Endothelial cell (in vitro differentiated cells): ENCODE results near the gene MESP2. TPM values are rescaled to one million over a fixed set of nuclear protein-coding genes. Genes with fewer than 3 reads are reported as not detected.

Experiments
- DNase-seq: peaks from one replicate; pipeline ENCODE4 v3.0.0; 2021; ENCODE audit warnings: low spot score
- H3K27ac Mint-ChIP-seq: one replicate; pipeline ENCODE4 v1.8.0; 2021; ENCODE audit warnings: mixed read lengths, inconsistent platforms; ENCODE audit not compliant: unreplicated experiment
- H3K27me3 Mint-ChIP-seq: one replicate; pipeline ENCODE4 v1.8.0; 2021; ENCODE audit warnings: mild to moderate bottlenecking, moderate library complexity, mixed read lengths, inconsistent platforms; ENCODE audit not compliant: unreplicated experiment
- H3K36me3 Mint-ChIP-seq: one replicate; pipeline ENCODE4 v1.8.0; 2021; ENCODE audit warnings: mild to moderate bottlenecking, low read depth, mixed read lengths, inconsistent platforms; ENCODE audit not compliant: unreplicated experiment
- H3K4me1 Mint-ChIP-seq: one replicate; pipeline ENCODE4 v1.8.0; 2021; ENCODE audit warnings: mild to moderate bottlenecking, mixed read lengths, inconsistent platforms; ENCODE audit not compliant: unreplicated experiment
- H3K4me3 Mint-ChIP-seq: one replicate; pipeline ENCODE4 v1.8.0; 2021; ENCODE audit warnings: mild to moderate bottlenecking, mixed read lengths, inconsistent platforms; ENCODE audit not compliant: unreplicated experiment
- H3K9me3 Mint-ChIP-seq: one replicate; pipeline ENCODE4 v1.8.0; 2021; ENCODE audit warnings: mixed read lengths, inconsistent platforms; ENCODE audit not compliant: unreplicated experiment
- total RNA-seq: library from RNA; stranded (reverse); fragmentation: NEBNext Ultra II Directional; extraction: Animal tissue kit (Norgen Biotek cat#: 25700); gene quantifications from one replicate; pipeline ENCODE4 v1.2.1, GENCODE V29; 2021; ENCODE audit not compliant: unreplicated experiment
- TF ChIP-seq, protein P1 (sequence below): fragments of 200-600 bp; sonication (generic); IDR thresholded peaks from one replicate; pipeline ENCODE4 v1.5.0; 2021; ENCODE audit warnings: antibody characterized with exemption; ENCODE audit not compliant: unreplicated experiment

Gene MESP2
- total RNA-seq, 1 donor from 2014 or later: 0.33 TPM

DNA sequence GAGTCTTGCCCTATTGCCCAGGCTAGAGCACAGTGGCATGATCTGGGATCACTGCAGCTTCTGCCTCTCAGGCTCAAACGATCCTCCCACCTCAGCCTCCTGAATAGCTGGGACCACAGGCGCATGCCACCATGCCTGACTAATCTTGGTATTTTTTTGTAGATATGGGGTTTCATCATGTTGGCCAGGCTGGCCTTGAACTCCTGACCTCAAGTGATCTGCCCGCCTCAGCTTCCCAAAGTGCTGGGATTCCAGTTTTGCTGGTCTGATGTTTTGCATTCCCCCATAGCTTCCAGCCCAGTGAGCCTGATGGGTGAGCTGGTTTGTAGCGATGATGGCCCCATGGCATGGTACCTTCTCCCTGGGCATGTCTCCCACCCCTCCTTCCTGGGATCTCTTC lies 20.4 kb upstream of the MESP2 start:
- no peak overlapping the region for H3K27ac Mint-ChIP-seq
- no peaks in the 10 kb centered on the region for H3K36me3 Mint-ChIP-seq
- no peak overlapping the region for H3K4me3 Mint-ChIP-seq
- TF ChIP-seq, protein P1, sequence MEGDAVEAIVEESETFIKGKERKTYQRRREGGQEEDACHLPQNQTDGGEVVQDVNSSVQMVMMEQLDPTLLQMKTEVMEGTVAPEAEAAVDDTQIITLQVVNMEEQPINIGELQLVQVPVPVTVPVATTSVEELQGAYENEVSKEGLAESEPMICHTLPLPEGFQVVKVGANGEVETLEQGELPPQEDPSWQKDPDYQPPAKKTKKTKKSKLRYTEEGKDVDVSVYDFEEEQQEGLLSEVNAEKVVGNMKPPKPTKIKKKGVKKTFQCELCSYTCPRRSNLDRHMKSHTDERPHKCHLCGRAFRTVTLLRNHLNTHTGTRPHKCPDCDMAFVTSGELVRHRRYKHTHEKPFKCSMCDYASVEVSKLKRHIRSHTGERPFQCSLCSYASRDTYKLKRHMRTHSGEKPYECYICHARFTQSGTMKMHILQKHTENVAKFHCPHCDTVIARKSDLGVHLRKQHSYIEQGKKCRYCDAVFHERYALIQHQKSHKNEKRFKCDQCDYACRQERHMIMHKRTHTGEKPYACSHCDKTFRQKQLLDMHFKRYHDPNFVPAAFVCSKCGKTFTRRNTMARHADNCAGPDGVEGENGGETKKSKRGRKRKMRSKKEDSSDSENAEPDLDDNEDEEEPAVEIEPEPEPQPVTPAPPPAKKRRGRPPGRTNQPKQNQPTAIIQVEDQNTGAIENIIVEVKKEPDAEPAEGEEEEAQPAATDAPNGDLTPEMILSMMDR: no peak
- peaks cover 11% of the 10 kb centered on the region for H3K4me1 Mint-ChIP-seq
- DNase-seq: no peak
- H3K9me3 Mint-ChIP-seq: no peaks in the 10 kb centered on the region
- H3K27me3 Mint-ChIP-seq: peaks cover 9% of the 10 kb centered on the region

DNA sequence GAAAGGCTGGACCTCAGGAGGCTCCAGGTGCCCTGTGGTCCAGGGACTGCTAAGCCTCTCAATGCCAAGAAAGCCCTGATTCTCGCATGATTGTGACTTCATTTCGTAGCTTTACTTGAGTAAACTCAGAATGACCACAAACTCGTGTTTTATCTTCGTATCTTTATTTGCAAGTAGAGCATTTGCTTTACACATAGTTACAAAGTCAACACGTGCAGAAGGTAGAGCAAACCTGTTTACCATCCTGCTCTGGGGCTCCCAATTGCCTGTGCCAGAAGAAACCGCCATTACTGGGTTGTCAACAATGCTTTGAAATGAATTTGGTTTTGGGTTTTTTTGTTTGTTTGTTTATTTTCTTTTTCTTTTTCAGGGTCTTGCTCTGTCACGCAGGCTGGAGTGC lies 19.2 kb upstream of the MESP2 start:
- peaks cover 17% of the 10 kb centered on the region for H3K4me1 Mint-ChIP-seq
- no peaks in the 10 kb centered on the region for H3K9me3 Mint-ChIP-seq
- H3K36me3 Mint-ChIP-seq: no peaks in the 10 kb centered on the region
- DNase-seq: no peak
- H3K27me3 Mint-ChIP-seq: peaks cover 11% of the 10 kb centered on the region
- TF ChIP-seq, protein P1: no peak
- no peak overlapping the region for H3K27ac Mint-ChIP-seq
- no peak overlapping the region for H3K4me3 Mint-ChIP-seq

DNA sequence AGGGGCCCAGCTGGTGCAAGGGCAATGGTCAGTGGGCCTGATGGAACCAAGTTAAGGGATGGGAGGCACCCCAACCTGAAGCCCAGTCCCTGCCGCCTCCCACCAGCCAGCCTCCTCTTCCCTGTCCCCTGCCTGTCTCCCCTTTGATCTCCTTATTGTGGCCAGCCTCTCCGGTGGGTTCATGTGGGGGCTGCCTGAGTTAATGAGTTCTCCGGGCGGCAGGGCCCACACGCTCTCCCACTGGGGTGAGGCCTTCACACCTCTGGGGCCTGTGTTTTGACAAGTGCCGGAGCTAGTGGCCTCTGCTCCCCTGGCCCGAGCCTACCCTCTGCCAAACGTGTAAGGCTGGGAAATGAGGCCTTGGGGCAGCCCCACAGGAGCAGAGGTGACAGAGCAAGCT lies 17.8 kb upstream of the MESP2 start:
- H3K27me3 Mint-ChIP-seq: peaks cover 11% of the 10 kb centered on the region
- no peaks in the 10 kb centered on the region for H3K36me3 Mint-ChIP-seq
- no peak overlapping the region for H3K4me3 Mint-ChIP-seq
- peaks cover 17% of the 10 kb centered on the region for H3K4me1 Mint-ChIP-seq
- DNase-seq: no peak
- H3K27ac Mint-ChIP-seq: no peak overlapping the region
- TF ChIP-seq, protein P1: no peak
- H3K9me3 Mint-ChIP-seq: no peaks in the 10 kb centered on the region

DNA sequence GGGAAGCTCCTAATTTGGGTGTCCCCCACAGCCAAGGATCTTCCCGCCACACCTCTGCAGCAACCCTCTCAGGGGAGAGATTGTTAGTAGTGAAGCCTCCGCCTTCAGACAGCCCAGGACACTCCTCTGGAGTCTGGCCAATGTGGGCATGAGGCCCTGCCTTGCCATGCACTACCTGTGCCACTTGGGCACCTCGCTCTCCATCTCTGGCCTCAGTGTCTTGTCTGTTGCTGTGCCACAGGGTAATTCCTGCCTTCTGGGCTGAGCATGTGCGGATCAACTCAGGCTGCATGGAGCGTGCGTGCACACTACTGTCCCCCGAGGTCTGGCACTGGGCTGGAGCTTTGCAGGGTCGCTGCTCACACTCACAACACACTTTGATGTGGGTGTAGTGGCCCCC lies 17.2 kb upstream of the MESP2 start:
- DNase-seq: no peak
- Mint-ChIP-seq H3K27me3 (peaks cover 11% of the 10 kb centered on the region), H3K36me3 (peaks cover 4% of the 10 kb centered on the region), H3K9me3 (no peaks in the 10 kb centered on the region), H3K27ac (no peak overlapping the region), H3K4me1 (peaks cover 17% of the 10 kb centered on the region), H3K4me3 (no peak overlapping the region)
- TF ChIP-seq, protein P1: no peak

DNA sequence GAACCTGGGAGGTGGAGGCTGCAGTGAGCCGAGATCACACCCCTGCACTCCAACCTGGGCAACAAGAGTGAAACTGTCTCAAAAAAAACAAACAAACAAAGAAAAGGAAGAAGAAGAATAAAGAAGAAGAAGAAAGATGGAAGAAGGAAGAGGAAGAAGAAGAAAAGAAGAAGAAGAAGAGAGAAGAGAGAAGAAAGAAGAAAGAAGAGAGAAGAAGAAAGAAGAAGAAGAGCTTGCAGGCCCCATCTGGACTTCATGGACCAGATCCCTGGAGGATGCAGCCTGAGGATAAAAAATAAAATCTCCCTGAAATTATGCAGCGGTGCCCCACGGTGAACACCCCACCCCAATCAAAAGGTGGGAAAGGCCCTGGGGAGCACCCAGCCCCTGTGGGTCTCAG lies 16.3 kb upstream of the MESP2 start:
- H3K36me3 Mint-ChIP-seq: peaks cover 5% of the 10 kb centered on the region
- no peaks in the 10 kb centered on the region for H3K9me3 Mint-ChIP-seq
- TF ChIP-seq, protein P1: no peak
- DNase-seq: no peak
- H3K4me1 Mint-ChIP-seq: peaks cover 17% of the 10 kb centered on the region
- H3K27ac Mint-ChIP-seq: no peak overlapping the region
- H3K27me3 Mint-ChIP-seq: peaks cover 11% of the 10 kb centered on the region
- H3K4me3 Mint-ChIP-seq: no peak overlapping the region
